H1 (cell line): ENCODE data around the gene STXBP6. TPM values are rescaled to one million over a fixed set of nuclear protein-coding genes. Genes with fewer than 3 reads are reported as not detected.

Experiments
- CTCF ChIA-PET: fragments of 300-600 bp; sonication (Branson Sonifier 250); formaldehyde crosslinking; loops from one replicate; lab custom pipeline; 2021; ENCODE audit not compliant: partially characterized antibody; lab: Charles Lee
- POLR2A ChIA-PET: fragments of 300-600 bp; sonication (Branson Sonifier 250); formaldehyde crosslinking; loops from one replicate; lab custom pipeline; 2021; ENCODE audit warnings: inconsistent platforms; ENCODE audit not compliant: partially characterized antibody; lab: Charles Lee
- DNase-seq, 2 experiments: peaks; one replicate each; pipeline versions ENCODE4 v3.0.0 to v3.0.0-alpha.2; 2010 to 2022; ENCODE audit warnings: low spot score in 2 of 2, low read depth in 1 of 2, mixed read lengths in 1 of 2
- FAIRE-seq: peaks from 2 replicates; lab custom pipeline; 2011; peaks lifted over from hg19 to GRCh38; lab: Jason Lieb, UNC
- H2AFZ ChIP-seq: 2 replicates; pipeline ENCODE4 v1.8.1; 2012; ENCODE audit warnings: low read length, inconsistent platforms
- H2AK5ac ChIP-seq: 2 replicates; pipeline ENCODE4 v1.6.1; 2013; ENCODE audit warnings: low read depth, low read length
- H2BK120ac ChIP-seq: replicated peaks from 2 replicates; pipeline ENCODE3; 2013; ENCODE audit warnings: low read depth, low read length, inconsistent platforms
- H2BK12ac ChIP-seq: 2 replicates; pipeline ENCODE4 v1.6.1; 2013; ENCODE audit warnings: low read depth, low read length
- H2BK15ac ChIP-seq: 2 replicates; pipeline ENCODE4 v1.6.1; 2013; ENCODE audit warnings: low read length
- H2BK20ac ChIP-seq: 2 replicates; pipeline ENCODE4 v1.6.1; 2013; ENCODE audit warnings: low read length
- H2BK5ac ChIP-seq: 2 replicates; pipeline ENCODE4 v1.6.1; 2013; ENCODE audit warnings: low read depth, low read length
- H3K14ac ChIP-seq: 2 replicates; pipeline ENCODE4 v1.6.1; 2013; ENCODE audit warnings: inconsistent platforms; ENCODE audit not compliant: insufficient read length
- H3K18ac ChIP-seq: 2 replicates; pipeline ENCODE4 v1.6.1; 2013; ENCODE audit warnings: low read length; ENCODE audit errors: extremely low read depth
- H3K23ac ChIP-seq: 2 replicates; pipeline ENCODE4 v1.6.1; 2013; ENCODE audit warnings: inconsistent platforms; ENCODE audit not compliant: insufficient read length
- H3K23me2 ChIP-seq: 2 replicates; pipeline ENCODE4 v1.6.1; 2013; ENCODE audit warnings: low read depth, low read length
- H3K27ac ChIP-seq: 2 replicates; pipeline ENCODE4 v1.6.1; 2011; ENCODE audit warnings: low read depth, low read length, inconsistent platforms
- H3K27me3 ChIP-seq, 4 experiments: replicated peaks in 1 of 4; 1 replicate in 1 of 4; 2 replicates in 3 of 4; pipeline versions ENCODE4 v1.6.1 to v1.8.1; 2011 to 2013; ENCODE audit warnings: low read length in 3 of 4, mild to moderate bottlenecking in 3 of 4, inconsistent platforms in 2 of 4, mixed read lengths in 2 of 4, moderate library complexity in 1 of 4; ENCODE audit not compliant: control insufficient read depth in 3 of 4, insufficient read depth in 3 of 4; ENCODE audit errors: extremely low read depth in 1 of 4
- H3K36me3 ChIP-seq, 4 experiments: 2 replicates each; pipeline versions ENCODE4 v1.6.1 to v1.8.1; 2011 to 2013; ENCODE audit warnings: mild to moderate bottlenecking in 4 of 4, low read length in 3 of 4, moderate library complexity in 2 of 4, control low read depth in 1 of 4, inconsistent platforms in 1 of 4; ENCODE audit not compliant: insufficient read depth in 4 of 4, control insufficient read depth in 2 of 4
- H3K4ac ChIP-seq: replicated peaks from 2 replicates; pipeline ENCODE3; 2013; ENCODE audit warnings: low read length, low read depth, mixed read lengths, inconsistent platforms; ENCODE audit not compliant: insufficient read length
- H3K4me1 ChIP-seq, 4 experiments: replicated peaks in 1 of 4; 1 replicate in 1 of 4; 2 replicates in 3 of 4; pipeline versions ENCODE4 v1.6.1 to v1.8.1; 2011 to 2013; ENCODE audit warnings: low read length in 3 of 4, inconsistent platforms in 2 of 4, mixed read lengths in 1 of 4; ENCODE audit not compliant: insufficient read depth in 4 of 4, control insufficient read depth in 3 of 4
- H3K4me2 ChIP-seq, 2 experiments: 2 replicates each; pipeline versions ENCODE4 v1.6.1 to v1.8.1; 2011 to 2013; ENCODE audit warnings: low read depth in 2 of 2, low read length in 2 of 2, control low read depth in 1 of 2, inconsistent platforms in 1 of 2, mild to moderate bottlenecking in 1 of 2; ENCODE audit not compliant: insufficient read depth in 1 of 2
- H3K4me3 ChIP-seq, 4 experiments: fragments of 200-600, 300-600 bp in 1 of 4; sonication (generic), shearing (Covaris generic), sonication (Bioruptor Twin) in 1 of 4; 2 replicates each; pipeline versions ENCODE4 v1.5.1 to v1.8.1; 2011 to 2016; ENCODE audit warnings: low read length in 4 of 4, low read depth in 3 of 4, control low read depth in 2 of 4, inconsistent platforms in 2 of 4, mild to moderate bottlenecking in 2 of 4, mixed read lengths in 1 of 4, moderate library complexity in 1 of 4; ENCODE audit not compliant: insufficient read depth in 2 of 4; ENCODE audit errors: extremely low read depth in 1 of 4
- H3K56ac ChIP-seq: replicated peaks from 2 replicates; pipeline ENCODE3; 2013; ENCODE audit warnings: low read depth, mild to moderate bottlenecking, mixed read lengths, low read length, inconsistent platforms; ENCODE audit not compliant: insufficient read length
- H3K79me1 ChIP-seq: 2 replicates; pipeline ENCODE4 v1.6.1; 2013; ENCODE audit warnings: low read depth, low read length, control low read depth
- H3K79me2 ChIP-seq, 2 experiments: 2 replicates each; pipeline versions ENCODE4 v1.6.1 to v1.8.1; 2012 to 2013; ENCODE audit warnings: low read length in 2 of 2, mild to moderate bottlenecking in 2 of 2, inconsistent platforms in 1 of 2; ENCODE audit not compliant: insufficient read depth in 2 of 2, control insufficient read depth in 1 of 2
- H3K9ac ChIP-seq, 4 experiments: replicated peaks in 1 of 4; 1 replicate in 1 of 4; 2 replicates in 3 of 4; pipeline versions ENCODE4 v1.6.1 to v1.8.1; 2011 to 2013; ENCODE audit warnings: low read depth in 3 of 4, low read length in 3 of 4, control low read depth in 2 of 4, mild to moderate bottlenecking in 2 of 4, moderate library complexity in 2 of 4, inconsistent platforms in 1 of 4; ENCODE audit errors: extremely low read depth in 1 of 4
- H3K9me3 ChIP-seq, 2 experiments: 2 replicates each; pipeline versions ENCODE4 v1.6.1 to v1.8.1; 2012 to 2013; ENCODE audit warnings: mild to moderate bottlenecking in 2 of 2, moderate library complexity in 2 of 2, control low read depth in 1 of 2, inconsistent platforms in 1 of 2, low read depth in 1 of 2, low read length in 1 of 2, mixed read lengths in 1 of 2; ENCODE audit not compliant: insufficient read depth in 2 of 2
- H4K20me1 ChIP-seq, 2 experiments: replicated peaks in 1 of 2; 2 replicates each; pipeline versions ENCODE3 to v1.8.1; 2011 to 2013; ENCODE audit warnings: inconsistent platforms in 2 of 2, low read length in 2 of 2, mild to moderate bottlenecking in 1 of 2; ENCODE audit not compliant: insufficient read depth in 2 of 2, control insufficient read depth in 1 of 2
- H4K5ac ChIP-seq: 2 replicates; pipeline ENCODE4 v1.6.1; 2013; ENCODE audit warnings: low read length, low read depth, mixed read lengths, inconsistent platforms; ENCODE audit not compliant: insufficient read length
- H4K8ac ChIP-seq: 2 replicates; pipeline ENCODE4 v1.8.0; 2013; ENCODE audit warnings: mild to moderate bottlenecking, moderate library complexity, low read length, inconsistent platforms; ENCODE audit not compliant: insufficient read depth; ENCODE audit errors: extremely low read depth
- H4K91ac ChIP-seq: replicated peaks from 2 replicates; pipeline ENCODE3; 2013; ENCODE audit warnings: low read length, mixed read lengths, inconsistent platforms; ENCODE audit not compliant: insufficient read length
- CBX8 ChIP-seq: fragments of 300-800, 300-1000 bp; sonication (generic); IDR thresholded peaks from 2 replicates; pipeline ENCODE4 v1.7.1; 2016; ENCODE audit warnings: low read depth, low read length, borderline replicate concordance
- CHD2 ChIP-seq: IDR thresholded peaks from 2 replicates; pipeline ENCODE4 v1.6.1; 2012; ENCODE audit warnings: low read length, improper control_type of control experiment
- MAX ChIP-seq: IDR thresholded peaks from 2 replicates; pipeline ENCODE4 v1.6.1; 2012; ENCODE audit warnings: inconsistent platforms
- POU5F1 ChIP-seq: IDR thresholded peaks from 2 replicates; pipeline ENCODE4 v1.6.1; 2011; ENCODE audit warnings: low read depth, mild to moderate bottlenecking, low read length, moderate library complexity
- WGBS, 2 experiments: shearing (Covaris generic) in 1 of 2; methylation state at CpG; one replicate each; pipeline versions ENCODE4 v1.1.6 to v1.1.7; 2013 to 2015; ENCODE audit warnings: low lambda C conversion rate in 2 of 2, mixed read lengths in 2 of 2, inconsistent platforms in 1 of 2, low coverage in 1 of 2, missing lambda C conversion rate in 1 of 2; ENCODE audit not compliant: insufficient replicate concordance in 2 of 2, insufficient coverage in 1 of 2, insufficient read length in 1 of 2; ENCODE audit errors: extremely low coverage in 1 of 2, missing lambda C conversion rate in 1 of 2; 5-methylcytosine and 5-hydroxymethylcytosine counted together
- polyA plus RNA-seq, 7 experiments: library from polyadenylated mRNA; depleted of rRNA in 3 of 7; stranded (reverse) in 5 of 7; unstranded in 2 of 7; fragments of >200 nt in 5 of 7; fragments of 200-250 nt in 2 of 7; gene quantifications; 1 replicate in 5 of 7; 2 replicates in 1 of 7; 4 replicates in 1 of 7; pipeline versions ENCODE4 v1.2.1 to v1.2.3, GENCODE V29; 2011 to 2013; ENCODE audit warnings: missing spikeins in 2 of 7, mixed read lengths in 2 of 7
- total RNA-seq: library from RNA; stranded (reverse); fragmentation: NEBNext Ultra II Directional; extraction: Animal tissue kit (Norgen Biotek cat#: 25700); gene quantifications from 2 replicates; pipeline ENCODE4 v1.2.1, GENCODE V29; 2021

Gene STXBP6
- total and polyA plus RNA-seq, 2 of the 8 experiments (the other 6 are each of a cell fraction or from before 2014, with no cell fraction given) = 9.4 to 18.1 TPM

- Histone ChIP-seq H3K56ac (no peak overlapping the region), H3K23ac (no peak overlapping the region), H3K36me3 (no peaks in the 10 kb centered on the region), H4K20me1 (no peaks in the 10 kb centered on the region), H2BK120ac (no peak overlapping the region), H2AK5ac (no peak overlapping the region), H4K8ac (no peak overlapping the region), H3K27ac (no peak overlapping the region), H3K9ac (no peak overlapping the region), H3K9me3 (no peaks in the 10 kb centered on the region), H2BK12ac (no peak overlapping the region), H3K27me3 (peaks cover 2 to 6% (median 6%) of the 10 kb centered on the region in 4 experiments), H3K4ac (no peak overlapping the region), H3K4me2 (no peak overlapping the region), H2BK15ac (no peak overlapping the region), H3K4me1 (peaks cover 3 to 9% (median 6%) of the 10 kb centered on the region in 4 experiments; a peak in 5 of 7 replicates), H2BK5ac (no peak overlapping the region), H3K4me3 (no peak overlapping the region), H3K14ac (no peak overlapping the region), H3K79me2 (no peaks in the 10 kb centered on the region), H3K18ac (no peak overlapping the region), H2AFZ (no peak overlapping the region), H4K91ac (no peak overlapping the region), H4K5ac (no peak overlapping the region), H3K23me2 (no peaks in the 10 kb centered on the region), H2BK20ac (no peak overlapping the region)
- CTCF ChIA-PET = no interaction called here
- FAIRE-seq = no peak
- POLR2A ChIA-PET = no interaction called here
- no peak for DNase-seq
- no peak for TF ChIP-seq MAX
- no peak for TF ChIP-seq CHD2
- TF ChIP-seq POU5F1 = no peak
- TF ChIP-seq CBX8 = no peak
- TF ChIP-seq, all 59 proteins: peak for 0
- no peaks in the 10 kb centered on the region for H3K79me1 ChIP-seq
- WGBS, 2 experiments = 91% methylated on average over 2 of the region's 2 CpGs; no CpG with 5 or more reads in 1 of the 2 experiments
Observed at GRCh38 chr14:25055992-25056687, 6.2 kb upstream of the STXBP6 start.
